NCI-H510A treated with DMSO at 0.1 percent for 48 hours (cell line): ENCODE measurements around the gene RAB15.

Experiments
- DNase-seq: peaks from one replicate; lab custom pipeline; 2025; lab: John Stamatoyannopoulos, UW

RAB15 gene

DNA sequence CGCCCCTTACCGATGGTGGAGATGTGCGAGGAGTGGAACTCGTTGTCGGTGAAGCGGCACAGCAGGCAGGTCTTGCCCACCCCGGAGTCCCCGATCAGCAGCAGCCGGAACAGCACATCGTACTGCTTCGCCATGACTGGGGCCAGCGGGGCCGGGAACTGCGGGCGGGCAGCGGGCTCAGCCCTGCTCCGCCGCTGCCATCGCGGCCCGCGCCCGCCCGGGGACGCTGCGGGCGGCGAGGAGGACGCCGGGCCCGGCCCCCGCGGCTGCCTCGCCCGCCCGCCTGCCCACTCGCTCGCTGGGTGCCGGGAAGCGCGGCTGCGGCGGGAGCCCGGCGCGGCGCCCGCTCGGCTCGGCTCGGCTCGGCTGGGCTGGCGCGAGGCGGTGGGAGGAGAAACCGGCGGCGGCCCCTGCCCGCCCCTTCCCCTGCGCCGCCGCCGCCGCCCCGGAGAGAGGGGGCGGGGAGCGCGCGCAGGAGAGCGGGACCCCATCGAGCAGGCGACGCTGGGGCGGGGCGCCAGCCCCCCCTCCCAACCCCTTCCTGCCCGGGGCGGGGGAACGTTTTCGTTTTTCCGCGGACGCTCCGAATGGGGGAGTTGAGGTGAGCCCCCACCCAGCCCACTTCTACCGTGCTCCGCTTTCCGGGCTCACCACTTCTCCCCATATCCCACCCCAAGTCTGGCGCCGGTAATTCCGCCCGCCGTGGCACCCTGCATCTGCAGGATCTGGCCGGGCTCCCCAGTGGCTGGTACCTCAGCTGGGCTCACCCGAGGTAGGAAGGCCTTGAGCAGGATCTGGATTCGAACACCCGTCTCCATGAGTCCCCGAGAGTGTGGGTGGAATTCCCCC, at the start of gene RAB15:
Gene RAB15, minus strand, starts transcription at position 394 of the 849 bp plus-strand sequence. Its CDS starts 260 bp downstream, at position 134.
- DNase-seq, result peak; percentile 29

DNA sequence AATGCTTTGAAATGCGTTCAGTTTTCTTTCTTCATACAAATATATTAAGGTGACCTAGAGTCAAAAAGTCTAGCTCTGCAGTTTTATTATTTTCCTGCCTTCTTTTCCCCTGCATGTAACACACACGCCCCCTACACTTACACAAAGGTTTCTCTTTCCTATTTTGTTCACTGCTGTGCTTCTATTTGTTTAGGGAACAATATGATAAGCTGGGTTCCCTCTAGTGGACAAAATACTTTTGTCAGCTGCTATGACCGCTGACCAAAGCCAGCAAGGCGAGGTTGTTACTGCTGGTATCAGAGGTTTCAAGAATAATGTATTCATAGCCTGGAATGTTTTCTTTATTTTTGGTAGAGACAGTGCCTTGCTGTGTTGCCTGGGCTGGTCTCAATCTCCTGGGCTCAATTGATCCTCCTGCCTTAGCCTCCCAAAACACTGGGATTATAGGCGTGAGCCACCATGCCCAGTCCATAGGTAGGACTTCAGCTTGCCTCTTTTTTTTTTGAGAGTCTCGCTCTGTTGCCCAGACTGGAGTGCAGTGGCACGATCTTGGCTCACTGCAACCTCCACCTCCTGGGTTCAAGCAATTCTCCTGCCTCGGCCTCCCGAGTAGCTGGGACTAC, 47.9 kb upstream of the RAB15 start:
- peak; percentile 81 for DNase-seq

DNA sequence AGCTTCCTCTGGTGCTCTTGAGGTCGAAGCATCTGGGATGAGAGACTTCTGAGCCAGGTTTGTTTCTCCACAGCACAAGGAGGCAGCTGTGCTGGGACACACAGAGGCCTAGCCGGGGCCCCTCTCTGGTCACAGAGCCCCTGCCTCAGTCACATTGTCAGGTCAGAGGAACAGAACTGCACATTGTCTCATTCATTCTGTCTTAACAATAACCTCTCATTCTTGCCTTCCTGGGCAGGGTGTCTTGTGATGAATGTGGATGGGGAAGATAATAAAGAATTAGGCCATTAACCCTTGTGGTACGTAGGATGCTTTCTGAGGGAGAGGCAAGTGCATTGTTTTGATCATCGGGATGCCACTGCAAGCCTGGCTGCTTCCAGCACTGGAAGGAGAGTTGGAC, 44.3 kb upstream of the RAB15 start:
- DNase-seq, result no peak

DNA sequence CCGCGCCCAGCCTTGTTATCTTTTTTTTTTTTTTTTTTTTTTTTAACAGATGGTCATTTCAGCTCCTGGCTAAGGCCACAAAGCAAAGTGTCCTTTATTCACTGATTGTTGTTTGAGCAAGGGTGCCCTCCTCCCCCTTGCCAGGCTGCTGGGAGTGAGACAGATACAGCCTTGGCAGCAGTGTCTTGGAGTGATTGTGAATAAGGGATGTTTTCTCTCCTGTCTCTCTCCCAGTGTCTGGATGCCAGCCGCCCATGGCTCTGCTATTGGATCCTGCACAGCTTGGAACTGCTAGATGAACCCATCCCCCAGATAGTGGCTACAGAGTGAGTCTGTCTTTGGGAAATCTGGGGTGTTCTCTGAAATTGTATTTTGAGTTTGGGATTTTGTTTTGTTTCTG, 43.3 kb upstream of the RAB15 start:
- DNase-seq, result no peak

DNA sequence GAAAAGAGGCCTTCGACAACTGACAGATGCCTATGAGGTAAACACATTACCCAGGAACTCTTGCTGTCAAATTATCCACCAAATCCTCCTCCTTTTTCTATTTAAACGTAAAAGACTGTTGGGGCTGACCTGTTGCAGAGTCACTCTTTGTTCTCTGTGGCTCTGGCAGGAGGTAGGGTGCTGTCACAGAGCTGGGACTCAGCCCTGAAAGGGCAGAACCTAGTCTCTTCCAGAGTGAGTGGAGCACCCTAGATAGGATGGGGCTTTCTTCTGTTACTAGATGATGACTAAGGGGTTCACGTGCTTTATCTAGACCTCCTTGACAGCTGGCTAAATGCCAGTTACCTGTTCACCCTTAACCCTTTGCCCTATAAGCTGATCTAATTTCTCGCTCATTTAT, 40.2 kb upstream of the RAB15 start:
- DNase-seq, result no peak

DNA sequence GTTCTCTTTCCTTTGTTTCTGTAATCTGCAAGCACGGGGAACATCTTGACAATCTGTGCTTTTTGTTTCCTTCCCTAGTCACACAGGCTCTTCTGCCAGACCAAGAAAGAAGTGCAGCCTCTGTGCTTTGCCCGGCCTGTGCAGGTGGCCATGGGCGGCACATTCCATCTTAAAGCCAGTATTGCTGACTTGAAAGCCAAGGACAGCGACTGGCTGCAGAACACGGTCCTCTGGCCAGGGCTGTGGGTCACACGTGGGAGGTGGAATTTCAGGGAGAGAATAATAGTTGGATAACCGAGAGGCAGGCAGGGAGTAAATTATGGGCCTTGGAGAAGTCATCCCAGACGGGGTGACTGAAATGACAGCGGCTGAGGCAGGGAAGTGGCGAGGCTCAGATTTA, 39.4 kb upstream of the RAB15 start:
- DNase-seq, result no peak

DNA sequence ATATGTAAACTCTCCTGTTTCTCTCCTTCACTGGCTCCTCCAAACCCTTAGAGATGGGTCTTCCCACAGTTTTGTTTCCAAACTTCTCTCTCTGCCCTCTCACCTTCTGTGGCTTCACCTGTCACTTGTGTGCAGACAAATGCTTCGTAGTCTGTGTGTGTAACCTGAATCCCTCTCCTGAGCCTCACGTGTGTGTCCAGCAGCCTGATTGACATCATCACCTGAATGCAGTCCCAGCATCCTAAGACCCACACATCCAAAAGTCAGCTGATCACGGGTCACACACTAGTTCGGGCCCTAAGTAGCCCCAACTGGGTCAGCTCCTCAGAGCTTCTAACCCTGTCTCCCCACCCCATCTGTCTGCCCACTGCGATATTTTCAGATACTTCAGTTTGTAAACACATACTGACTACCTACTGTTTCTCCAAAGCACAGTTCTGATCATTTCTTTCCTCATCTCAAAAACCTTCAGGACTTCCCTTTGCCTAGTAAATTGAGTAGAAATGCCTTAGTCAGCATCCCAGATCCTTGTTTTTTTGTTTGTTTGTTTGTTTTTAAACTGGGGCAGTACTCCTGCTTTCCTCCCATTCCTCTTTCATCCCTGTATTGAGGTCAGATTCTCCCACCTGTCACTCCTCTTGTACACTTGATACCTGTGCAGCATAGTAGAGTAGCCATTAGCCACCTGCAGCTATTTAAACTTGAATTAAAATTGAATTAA, 38.2 kb upstream of the RAB15 start:
- DNase-seq, result peak; percentile 41

DNA sequence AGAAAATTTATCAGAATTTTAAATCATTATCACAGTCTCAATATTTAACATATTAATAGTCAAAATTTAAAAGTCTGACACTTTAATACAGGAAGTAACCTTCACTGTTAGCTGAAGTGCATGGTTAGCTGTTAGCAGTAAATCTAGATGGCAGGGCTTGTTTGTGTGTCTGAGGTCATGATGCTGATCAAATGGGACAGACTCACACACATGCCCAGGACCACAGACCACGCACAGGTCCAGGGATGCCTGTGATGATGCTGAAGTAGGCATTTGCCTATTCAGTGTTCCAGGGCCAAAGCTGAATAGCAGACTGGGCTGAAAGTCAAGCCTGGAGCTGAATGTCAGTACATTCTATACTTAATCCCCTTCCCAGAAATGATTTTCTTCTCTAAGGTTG, 35.1 kb upstream of the RAB15 start:
- DNase-seq, result no peak

DNA sequence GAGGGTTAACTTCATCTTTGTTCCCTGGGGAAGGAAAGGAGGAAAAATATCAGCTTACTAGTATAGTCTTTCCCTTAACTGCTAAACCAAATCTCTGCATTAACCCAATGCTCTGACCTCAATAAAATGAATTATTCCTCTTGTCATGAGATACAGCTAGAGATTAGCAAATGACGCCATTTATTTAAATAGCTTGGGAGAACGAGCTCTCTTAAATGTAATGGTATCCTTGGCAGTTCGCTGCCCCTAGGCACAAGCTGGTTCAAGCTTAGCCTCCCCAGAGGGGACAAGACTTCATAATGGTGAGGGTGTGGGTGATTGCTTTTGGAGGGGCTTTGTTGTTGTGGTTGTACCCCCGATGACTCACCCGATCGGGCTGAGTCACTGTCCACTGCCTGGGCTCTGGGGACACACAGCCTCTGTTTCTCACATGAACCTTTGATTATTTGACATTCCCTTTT, 34.2 kb upstream of the RAB15 start:
- DNase-seq, result no peak

DNA sequence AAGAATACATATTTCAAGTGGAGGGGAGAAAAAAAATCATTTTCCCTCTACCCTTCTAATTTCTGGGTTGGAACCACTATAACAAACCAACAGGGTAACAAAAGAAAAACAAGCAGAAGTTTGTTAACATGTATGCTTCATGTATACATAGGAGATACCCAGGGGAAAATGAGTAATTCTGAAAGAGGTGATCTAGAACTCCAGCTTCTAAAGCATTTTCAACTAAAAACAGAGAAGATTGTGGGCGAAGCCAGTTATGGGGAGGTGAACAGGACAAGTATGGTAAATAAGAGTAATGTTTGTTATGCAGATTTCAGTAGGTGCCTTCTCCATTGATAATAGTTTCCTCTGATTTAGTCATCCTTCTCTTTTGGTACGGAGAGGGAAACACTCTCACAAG, 31.3 kb upstream of the RAB15 start:
- no peak for DNase-seq

DNA sequence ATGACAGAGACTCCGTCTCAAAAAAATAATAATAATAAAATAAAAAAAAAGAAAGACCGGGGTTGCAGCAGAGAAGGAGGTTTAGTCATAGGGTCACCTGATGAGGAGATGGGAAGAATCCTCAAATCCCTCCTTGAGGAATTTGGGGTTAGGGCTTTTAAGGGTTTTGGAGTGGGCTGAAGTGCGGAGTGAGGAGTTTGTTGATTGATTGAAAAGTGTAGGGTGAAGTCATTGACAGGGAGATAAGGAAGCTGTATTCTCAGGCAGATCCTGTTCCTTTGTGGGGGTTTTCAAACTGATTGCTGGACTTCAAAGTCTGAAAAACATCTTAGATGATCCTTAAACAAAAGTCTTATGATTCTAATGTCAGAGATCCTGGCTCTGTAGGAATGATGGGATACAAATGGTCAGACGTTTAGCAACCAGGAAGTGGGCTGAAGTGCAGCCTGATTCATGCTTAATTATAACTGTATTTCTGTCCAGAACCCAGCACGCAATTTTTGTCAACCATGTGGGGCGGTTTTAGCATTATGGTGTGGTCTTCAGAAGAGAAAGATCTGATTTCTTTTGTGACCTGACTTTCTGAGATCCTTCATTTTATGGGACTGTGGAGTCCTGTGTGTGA, 30.6 kb upstream of the RAB15 start:
- DNase-seq, result no peak

DNA sequence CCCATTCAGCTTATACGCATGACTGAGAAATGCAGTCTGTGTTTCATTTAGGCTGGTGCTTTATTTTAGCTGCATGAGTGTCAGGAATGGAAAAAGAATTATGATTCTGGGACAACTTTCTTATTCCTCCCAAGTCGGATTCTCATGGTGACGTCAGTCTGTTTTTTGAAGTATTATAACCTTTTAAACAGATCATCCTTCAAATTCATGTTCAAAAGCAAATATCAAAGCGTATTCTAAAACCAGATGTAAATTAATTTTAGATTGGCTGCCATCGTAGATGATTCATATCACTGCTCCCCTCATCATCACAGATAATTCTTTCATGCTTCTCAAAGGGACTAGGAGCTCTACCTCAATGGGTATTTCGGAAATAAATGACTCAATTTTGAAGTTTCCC, 29.6 kb upstream of the RAB15 start:
- DNase-seq, result no peak

DNA sequence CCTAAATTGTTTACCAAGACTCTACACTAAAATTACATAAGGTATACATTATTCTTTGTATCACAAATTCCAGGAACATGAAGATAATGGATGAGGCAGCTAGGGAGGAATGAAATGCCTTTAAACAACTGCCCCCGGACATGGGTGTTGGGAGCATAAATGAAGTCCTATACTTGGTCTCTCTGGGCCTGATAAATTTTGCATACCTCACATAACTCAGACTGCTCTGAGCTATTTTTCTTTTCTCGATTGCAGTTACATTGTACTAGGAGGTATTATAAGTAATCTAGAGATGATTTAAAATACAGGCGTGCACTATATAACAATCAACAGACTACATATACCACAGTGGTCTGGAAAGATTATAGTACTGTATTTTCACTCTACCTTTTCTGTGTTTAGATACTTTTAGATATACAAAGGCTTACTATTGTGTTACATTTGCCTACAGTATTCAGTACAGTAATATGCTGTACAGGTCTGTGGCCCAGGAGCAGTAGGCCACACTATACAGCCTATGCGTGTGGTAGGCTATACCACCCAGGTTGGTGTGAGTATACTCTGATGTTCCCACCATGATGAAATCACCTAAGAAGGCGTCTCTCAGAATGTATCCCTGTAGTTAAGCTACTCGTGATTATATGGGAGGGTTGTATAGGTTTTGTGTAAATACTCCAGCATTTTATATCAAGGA, 28.9 kb upstream of the RAB15 start:
- DNase-seq, result no peak

DNA sequence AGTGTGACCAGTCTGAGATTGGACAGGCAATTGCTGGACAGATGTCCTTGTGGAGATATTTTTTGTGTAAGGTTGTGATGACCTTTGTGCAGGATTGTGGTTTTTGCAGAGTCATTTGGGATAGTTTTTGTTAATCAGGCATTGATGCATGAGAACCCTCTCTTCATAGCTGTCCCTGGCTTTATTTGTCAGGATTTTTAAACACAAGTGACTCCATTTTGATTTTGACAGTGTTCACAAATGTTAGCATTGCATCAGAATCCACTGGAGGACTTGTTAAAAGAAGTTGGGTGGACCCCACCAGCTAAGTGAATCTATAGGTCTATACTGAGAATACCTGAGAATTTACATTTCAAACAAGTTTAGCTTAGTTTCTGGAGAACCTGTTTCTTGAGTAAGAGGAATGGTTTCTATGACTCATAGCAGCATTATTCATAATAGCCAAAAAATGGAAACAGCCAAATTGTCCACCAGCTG, 26.4 kb upstream of the RAB15 start:
- no peak for DNase-seq

DNA sequence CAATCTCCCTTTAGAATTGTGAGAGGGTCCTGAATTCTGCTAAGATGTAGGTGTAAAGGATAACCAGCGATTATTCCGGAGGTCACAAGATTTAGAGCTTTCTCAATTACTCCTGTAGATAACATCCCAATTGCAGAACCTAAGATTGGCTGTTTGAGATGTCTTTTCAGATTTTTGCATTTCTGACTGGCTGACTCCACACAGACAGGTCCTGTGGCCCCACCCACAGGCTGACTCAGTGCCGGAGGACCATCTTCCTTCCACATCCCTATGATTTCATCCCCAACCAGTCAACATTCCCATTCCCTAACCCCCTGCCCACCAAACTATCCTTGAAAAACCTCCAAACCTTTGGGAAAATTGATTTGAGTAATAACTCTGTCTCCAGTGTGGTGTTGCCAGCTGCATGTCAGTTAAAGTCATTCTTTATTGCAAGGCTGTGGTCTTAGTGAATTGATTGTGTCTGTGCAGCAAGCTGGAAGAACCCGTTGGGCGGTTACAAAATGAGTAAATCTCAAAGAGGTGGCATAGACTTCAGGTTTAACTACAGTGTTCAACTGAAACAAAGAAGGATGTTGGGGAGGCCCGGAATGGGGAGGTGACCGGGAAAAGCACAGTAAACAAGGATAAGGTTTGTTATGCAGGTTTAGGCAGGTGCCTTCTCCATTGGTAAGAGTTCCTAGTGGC, 25.1 kb upstream of the RAB15 start:
- no peak for DNase-seq

DNA sequence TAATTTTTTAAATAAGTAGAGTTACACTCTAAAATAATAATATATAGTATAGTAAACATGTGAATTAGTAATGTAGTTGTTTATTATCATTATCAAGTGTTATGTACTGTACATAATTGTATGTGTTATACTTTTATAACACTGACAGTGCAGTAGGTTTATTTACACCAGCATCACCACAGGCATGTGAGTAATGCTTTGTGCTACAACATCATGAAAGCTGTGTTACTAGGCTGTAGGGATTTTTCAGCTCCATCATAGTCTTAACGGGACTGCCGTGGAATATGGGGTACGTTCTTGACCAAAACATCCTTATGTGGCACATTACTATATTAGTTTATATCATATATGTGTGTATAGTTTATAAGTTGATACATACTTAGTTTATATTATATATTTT, 23.2 kb upstream of the RAB15 start:
- no peak for DNase-seq

DNA sequence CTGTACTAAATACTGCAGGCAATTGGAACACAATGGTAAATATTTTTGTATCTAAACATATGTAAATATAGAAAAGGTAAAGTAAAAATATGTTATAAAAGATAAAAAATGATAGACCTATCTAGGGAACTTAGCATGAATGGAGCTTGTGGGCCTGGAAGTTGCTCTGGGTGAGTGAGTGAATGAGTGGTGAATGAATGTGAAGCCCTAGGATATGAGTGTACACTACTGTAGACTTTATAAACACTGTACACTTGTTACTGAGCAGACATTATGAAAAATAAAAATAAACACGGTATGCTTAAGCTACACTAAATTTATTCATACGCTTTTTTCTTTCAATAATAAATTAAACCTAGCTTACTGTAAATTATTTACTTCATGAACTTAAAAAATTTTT, 22.4 kb upstream of the RAB15 start:
- DNase-seq, result no peak

DNA sequence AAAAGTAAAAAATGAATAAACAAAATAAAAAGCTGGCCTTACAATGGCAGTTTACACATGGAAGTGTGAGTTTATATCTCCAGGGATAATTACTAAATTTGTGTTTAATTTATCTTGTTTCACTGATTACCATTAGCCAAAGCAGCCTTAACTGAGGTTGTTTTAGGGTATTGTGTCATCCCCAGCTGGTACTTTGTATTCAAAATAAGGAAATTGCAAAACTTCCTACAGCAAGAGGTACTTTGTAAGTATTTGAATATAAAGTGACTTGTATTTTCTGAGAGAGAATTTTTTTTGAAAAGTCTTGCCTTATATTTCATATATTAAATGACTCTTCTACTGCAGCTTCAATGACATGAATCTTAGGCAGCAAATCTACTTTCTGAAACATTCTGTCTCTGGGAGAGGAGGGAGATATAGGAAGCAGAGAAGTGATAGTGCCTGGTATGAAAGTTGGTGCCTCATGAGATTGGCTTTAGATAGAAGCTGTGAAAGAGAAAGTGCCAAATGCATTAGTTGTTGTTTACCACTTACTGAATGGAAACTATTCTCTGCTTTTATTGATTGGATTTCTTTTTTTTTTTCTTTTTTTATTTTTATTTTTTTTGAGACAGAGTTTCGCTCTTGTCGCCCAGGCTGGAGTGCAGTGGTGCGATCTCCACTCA, 21.3 kb upstream of the RAB15 start:
- DNase-seq, result no peak

DNA sequence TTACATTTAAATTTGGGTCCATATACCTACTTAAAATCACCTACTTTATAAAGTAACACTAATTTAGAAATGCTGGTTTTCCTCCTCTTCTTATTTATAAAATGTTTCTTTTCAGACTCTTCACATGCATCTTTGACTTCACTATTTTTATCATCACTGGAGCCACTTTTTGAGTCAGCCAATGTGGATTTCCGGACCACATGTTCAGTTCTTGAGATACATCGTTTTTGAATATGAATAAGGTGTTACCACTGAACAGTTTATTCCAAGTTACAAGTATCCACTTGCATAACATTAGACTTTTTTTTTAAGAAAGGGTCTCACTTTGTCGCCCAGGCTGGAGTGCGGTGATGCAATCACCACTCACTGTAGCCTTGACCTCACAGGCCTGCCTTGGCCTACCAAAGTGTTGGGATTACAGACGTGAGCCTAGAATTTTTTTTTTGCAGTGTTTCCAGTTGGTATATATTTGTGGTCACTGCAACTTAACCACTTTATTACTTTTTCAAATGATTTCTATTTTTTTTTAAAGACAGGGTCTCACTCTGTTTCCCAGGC, 20.3 kb upstream of the RAB15 start:
- DNase-seq, result no peak

DNA sequence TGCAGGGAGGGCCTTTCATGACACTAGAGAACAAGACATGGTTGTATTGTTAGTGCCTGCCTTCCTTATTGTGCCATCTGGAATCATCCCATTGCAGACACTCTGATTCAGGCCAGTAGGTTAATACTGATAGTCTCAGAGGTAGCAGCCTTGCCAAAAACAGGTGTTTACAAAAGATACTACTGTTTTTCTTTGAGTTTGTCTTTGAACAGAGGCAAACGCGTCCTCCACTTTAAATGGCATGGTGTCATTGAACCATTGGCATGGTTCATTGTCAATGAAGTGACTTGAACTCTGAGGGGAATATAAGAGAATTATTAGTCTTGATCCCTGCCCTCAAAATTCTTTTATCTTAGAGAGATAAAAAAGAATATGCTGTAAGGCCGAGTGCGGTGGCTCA, 18.8 kb upstream of the RAB15 start:
- no peak for DNase-seq
